Cardiac fibroblast (primary cell): Measurements from ENCODE around the gene DYDC2.

Experiments
- DNase-seq, 2 donors: peaks; one replicate each; pipeline versions ENCODE4 v3.0.0 to v3.0.0-alpha.2; 2010; ENCODE audit warnings: low read depth in 2 of 2
- H3K4me3 ChIP-seq, 2 donors: replicated peaks in 1 of 2; 1 replicate in 1 of 2; 2 replicates in 1 of 2; pipeline ENCODE4 v1.5.1; 2011; ENCODE audit warnings: low read depth in 2 of 2, low read length in 2 of 2, mild to moderate bottlenecking in 2 of 2, moderate library complexity in 1 of 2
- CTCF ChIP-seq: IDR thresholded peaks from one replicate; pipeline ENCODE4 v1.5.1; 2011; ENCODE audit warnings: low read depth, mild to moderate bottlenecking, low read length, inconsistent platforms

The DYDC2 gene

GRCh38 chr10:80405035-80405434, 48.5 kb downstream of the DYDC2 start:
- DNase-seq = no peak
- no peak for TF ChIP-seq CTCF
- H3K4me3 ChIP-seq = no peak overlapping the region

GRCh38 chr10:80405626-80406025, 49.0 kb downstream of the DYDC2 start:
- DNase-seq = peak in 1 of 2 donors; percentile 13
- no peak for TF ChIP-seq CTCF
- H3K4me3 ChIP-seq = no peak overlapping the region

GRCh38 chr10:80406204-80406603, 49.6 kb downstream of the DYDC2 start:
- DNase-seq = no peak
- TF ChIP-seq CTCF = no peak
- no peak overlapping the region for H3K4me3 ChIP-seq

GRCh38 chr10:80407812-80408241, 51.2 kb downstream of the DYDC2 start:
- TF ChIP-seq CTCF = no peak
- no peak for DNase-seq
- H3K4me3 ChIP-seq = peak overlapping the region; percentile 49 to 63

GRCh38 chr10:80408242-80409101, 51.9 kb downstream of the DYDC2 start, which contains the start of gene PRXL2A:
Gene PRXL2A (plus strand): TSS chr10:80408551. CDS start chr10:80420468, 11,917 bp downstream.
- DNase-seq = peak; percentile 8 to 48
- TF ChIP-seq CTCF = no peak
- H3K4me3 ChIP-seq = peak within 1 kb of the TSS; percentile 49 to 63

GRCh38 chr10:80409121-80409520, 52.5 kb downstream of the DYDC2 start:
- TF ChIP-seq CTCF = no peak
- H3K4me3 ChIP-seq = peak overlapping the region in 1 of 2 donors; percentile 63
- DNase-seq = no peak
